Right hindlimb (tissue), 1 donor: ENCODE results near the gene KCTD21.

ENCODE experiments used
- DNase-seq: peaks from one replicate; pipeline ENCODE4 v3.0.0-alpha.2; 2018

The KCTD21 gene

GRCh38 chr11:78170874-78171549 lies 17.4 kb downstream of the KCTD21 start:
- DNase-seq: no peak

GRCh38 chr11:78170413-78170812 lies 18.0 kb downstream of the KCTD21 start:
- no peak for DNase-seq

GRCh38 chr11:78168539-78169477 lies 19.6 kb downstream of the KCTD21 start:
- DNase-seq: peak; percentile 76

GRCh38 chr11:78166855-78167469 lies 21.5 kb downstream of the KCTD21 start:
- no peak for DNase-seq

- no peak for DNase-seq
These were observed 24.0 kb downstream of the KCTD21 start for GRCh38 chr11:78164471-78164870.

- no peak for DNase-seq
These were observed 24.6 kb downstream of the KCTD21 start for GRCh38 chr11:78163828-78164227.

- DNase-seq: peak; percentile 64
These were observed 26.5 kb downstream of the KCTD21 start for GRCh38 chr11:78161962-78162371.

- DNase-seq: no peak
These were observed 27.1 kb downstream of the KCTD21 start for GRCh38 chr11:78161346-78161745.

- no peak for DNase-seq
These were observed 27.9 kb downstream of the KCTD21 start for GRCh38 chr11:78160557-78160956.

GRCh38 chr11:78158987-78159652 lies 29.3 kb downstream of the KCTD21 start:
- no peak for DNase-seq

GRCh38 chr11:78156127-78156844 lies 32.1 kb downstream of the KCTD21 start:
- no peak for DNase-seq

GRCh38 chr11:78151804-78152203 lies 36.6 kb downstream of the KCTD21 start:
- no peak for DNase-seq

- no peak for DNase-seq
These were observed 37.7 kb downstream of the KCTD21 start for GRCh38 chr11:78150754-78151153.

GRCh38 chr11:78150346-78150745 lies 38.1 kb downstream of the KCTD21 start:
- no peak for DNase-seq

- no peak for DNase-seq
These were observed 38.8 kb downstream of the KCTD21 start for GRCh38 chr11:78149646-78150045.

GRCh38 chr11:78147807-78148206 lies 40.6 kb downstream of the KCTD21 start:
- DNase-seq: no peak

GRCh38 chr11:78145511-78146025 lies 42.9 kb downstream of the KCTD21 start:
- DNase-seq: no peak

- no peak for DNase-seq
These were observed 47.9 kb downstream of the KCTD21 start for GRCh38 chr11:78140392-78141077.

- DNase-seq: peak; percentile 97
These were observed 48.7 kb downstream of the KCTD21 start, which contains the start of gene ALG8 for GRCh38 chr11:78139422-78140391. TSS of gene ALG8 (minus strand) at chr11:78139626. CDS start at chr11:78139588, 38 bp downstream.
